K562 (cell line): ENCODE data around the gene PHF21A. TPM values are rescaled to one million over a fixed set of nuclear protein-coding genes. Genes with fewer than 3 reads are reported as not detected.

Experiments
- ATAC-seq: fragments of 200-7000 bp; cut with Tn5 transposase; 3 replicates; pipeline ENCODE4 v1.9.1; 2020; ENCODE audit warnings: moderate library complexity
- BruUV-seq: library from RNA; stranded (reverse); fragments of 400-500 nt; replicated peaks from 2 replicates; lab custom pipeline; 2021; lab: Mats Ljungman, UMichigan
- CTCF ChIA-PET: fragments of 300-600 bp; formaldehyde crosslinking; extraction: SDS; loops from one replicate; lab custom pipeline; 2021; ENCODE audit warnings: low intra/inter-chr PET ratio; lab: Yijun Ruan, JAX
- POLR2A ChIA-PET: fragments of 300-600, 350-650 bp; sonication (Branson Sonifier 250); formaldehyde crosslinking; extraction: SDS; loops from one replicate; lab custom pipeline; 2021; ENCODE audit warnings: antibody characterized with exemption, inconsistent platforms; lab: Yijun Ruan, JAX
- DNase-seq, 4 experiments: peaks; one replicate each; pipeline versions ENCODE4 v3.0.0 to v3.0.0-alpha.2; 2011 to 2018; ENCODE audit warnings: low spot score in 3 of 4, mixed read lengths in 3 of 4; ENCODE audit errors: extremely low read depth in 1 of 4
- FAIRE-seq: peaks from 2 replicates; lab custom pipeline; 2011; peaks lifted over from hg19 to GRCh38; lab: Jason Lieb, UNC
- H2AFZ ChIP-seq: 2 replicates; pipeline ENCODE4 v1.6.0; 2011; ENCODE audit warnings: low read depth, low read length, control low read depth, inconsistent platforms
- H3K27ac ChIP-seq: fragments of 200-600 bp; 3 replicates; pipeline ENCODE4 v1.8.0; 2011; ENCODE audit warnings: low read depth, mild to moderate bottlenecking, control low read depth, inconsistent platforms, low read length, moderate library complexity, mixed read lengths; ENCODE audit errors: extremely low read depth
- H3K27me3 ChIP-seq, 2 experiments: fragments of 300-600 bp in 1 of 2; 2 replicates in 1 of 2; 3 replicates in 1 of 2; pipeline versions ENCODE4 v1.6.0 to v1.8.0; 2011; ENCODE audit warnings: inconsistent platforms in 2 of 2, low read length in 2 of 2, mild to moderate bottlenecking in 1 of 2, mixed read lengths in 1 of 2, moderate library complexity in 1 of 2; ENCODE audit not compliant: control insufficient read depth in 2 of 2, insufficient read depth in 2 of 2
- H3K36me3 ChIP-seq: fragments of 300-600 bp; 3 replicates; pipeline ENCODE4 v1.8.0; 2011; ENCODE audit warnings: mild to moderate bottlenecking, low read length, inconsistent platforms; ENCODE audit not compliant: control insufficient read depth, insufficient read depth
- H3K4me1 ChIP-seq, 2 experiments: fragments of 200-600 bp in 1 of 2; replicated peaks in 1 of 2; 2 replicates in 1 of 2; 3 replicates in 1 of 2; pipeline versions ENCODE4 v1.5.1 to v1.8.0; 2011; ENCODE audit warnings: inconsistent platforms in 2 of 2, low read length in 2 of 2, mild to moderate bottlenecking in 1 of 2, mixed read lengths in 1 of 2, moderate library complexity in 1 of 2; ENCODE audit not compliant: control insufficient read depth in 2 of 2, insufficient read depth in 2 of 2
- H3K4me2 ChIP-seq: 2 replicates; pipeline ENCODE4 v1.6.1; 2011; ENCODE audit warnings: low read length, control low read depth, inconsistent platforms, mixed read lengths; ENCODE audit not compliant: insufficient read depth
- H3K4me3 ChIP-seq: fragments of 200-600 bp; sonication (generic), shearing (Covaris generic); 2 replicates; pipeline ENCODE4 v1.5.1; 2016; ENCODE audit warnings: control low read depth, inconsistent platforms
- H3K79me2 ChIP-seq: fragments of 200-600 bp; 3 replicates; pipeline ENCODE4 v1.8.0; 2011; ENCODE audit warnings: low read length, inconsistent platforms; ENCODE audit not compliant: control insufficient read depth, insufficient read depth
- H3K9ac ChIP-seq, 2 experiments: 2 replicates each; pipeline versions ENCODE4 v1.6.0 to v1.6.1; 2011; ENCODE audit warnings: low read depth in 2 of 2, low read length in 2 of 2, control low read depth in 1 of 2, inconsistent platforms in 1 of 2, mild to moderate bottlenecking in 1 of 2, mixed read lengths in 1 of 2; ENCODE audit not compliant: insufficient read depth in 1 of 2
- H3K9me1 ChIP-seq: one replicate; pipeline ENCODE4 v1.6.0; 2011; ENCODE audit warnings: inconsistent platforms, mild to moderate bottlenecking, low read length, moderate library complexity; ENCODE audit not compliant: control insufficient read depth, insufficient read depth
- H3K9me3 ChIP-seq: replicated peaks from 2 replicates; pipeline ENCODE4 v1.5.1; 2011; ENCODE audit warnings: low read depth, low read length, inconsistent platforms; ENCODE audit not compliant: control insufficient read depth, insufficient read depth
- H4K20me1 ChIP-seq: replicated peaks from 2 replicates; pipeline ENCODE4 v1.6.1; 2011; ENCODE audit warnings: low read length, inconsistent platforms, mixed read lengths; ENCODE audit not compliant: control insufficient read depth, insufficient read depth
- CREM ChIP-seq: IDR thresholded peaks from 2 replicates; pipeline ENCODE4 v1.6.1; 2014; ENCODE audit warnings: antibody characterized with exemption, low read depth
- KDM1A ChIP-seq, 2 experiments: fragments of 450-650 bp; IDR thresholded peaks; 2 replicates each; pipeline ENCODE4 v1.6.1; 2016; ENCODE audit warnings: mild to moderate bottlenecking in 2 of 2
- PHF21A ChIP-seq: fragments of 450-650 bp; IDR thresholded peaks from 2 replicates; pipeline ENCODE4 v1.6.1; 2017; ENCODE audit warnings: low read depth, borderline replicate concordance
- ZBTB7A ChIP-seq: IDR thresholded peaks from 2 replicates; pipeline ENCODE4 v1.6.1; 2011; ENCODE audit warnings: low read depth, mild to moderate bottlenecking, low read length, moderate library complexity, borderline replicate concordance; ENCODE audit not compliant: control insufficient read depth
- ZNF316 ChIP-seq: fragments of 450-650 bp; IDR thresholded peaks from 2 replicates; pipeline ENCODE4 v1.6.1; 2016
- WGBS: fragments of 100-300 bp; shearing (Covaris generic); methylation state at CpG from one replicate; pipeline ENCODE4 v1.1.6; 2016; ENCODE audit warnings: low coverage, mixed read lengths; ENCODE audit not compliant: insufficient coverage; ENCODE audit errors: missing lambda C conversion rate; 5-methylcytosine and 5-hydroxymethylcytosine counted together
- in situ Hi-C: fragments of 300-500 bp; cut with MboI; formaldehyde crosslinking; loops from 4 replicates; pipeline ENCODE4 v1.15.0; 2018; ENCODE audit warnings: inconsistent platforms, mixed read lengths
- intact Hi-C: fragments of 100-400 bp; cut with micrococcal nuclease; formaldehyde crosslinking; loops from 2 replicates; pipeline ENCODE4 v1.14.2; 2022
- polyA plus RNA-seq, 8 experiments: library from polyadenylated mRNA; depleted of rRNA in 4 of 8; stranded (reverse) in 5 of 8; unstranded in 3 of 8; fragments of >200 nt; fragmentation: Nextera tagmentation in 2 of 8; fragmentation: Illumina TruSeq in 1 of 8; extraction: Ambion mirVana in 2 of 8; extraction: Trizol in 1 of 8; gene quantifications; 2 replicates each; pipeline versions ENCODE4 v1.2.1 to v1.2.3, GENCODE V29; 2011 to 2014; ENCODE audit warnings: inconsistent platforms in 1 of 8, missing spikeins in 1 of 8
- total RNA-seq, 7 experiments: library from RNA; depleted of rRNA in 6 of 7; stranded (reverse); fragments of >200 nt in 6 of 7; fragmentation: Illumina TruSeq in 2 of 7; extraction: Trizol in 2 of 7; gene quantifications; 2 replicates each; pipeline versions ENCODE4 v1.2.1 to v1.2.3, GENCODE V29; 2011 to 2021; ENCODE audit warnings: low replicate concordance in 1 of 7
- TF ChIP-seq, protein P1 (sequence below): fragments of 450-650 bp; formaldehyde crosslinking; conservative IDR thresholded peaks from 2 replicates; pipeline ENCODE4 v1.4.0; 2022; ENCODE audit warnings: mild to moderate bottlenecking, missing genetic modification characterization
- TF ChIP-seq, protein P2 (sequence below): fragments of 250-450 bp; sonication (Bioruptor Pico); IDR thresholded peaks from 2 replicates; pipeline ENCODE4 v1.5.0; 2020; ENCODE audit warnings: mild to moderate bottlenecking

Gene PHF21A
- total and polyA plus RNA-seq, 9 of the 15 experiments (the other 6 are each of a cell fraction or from before 2014, with no cell fraction given) = 1.5 to 32.4 (median 10.7) TPM

DNA sequence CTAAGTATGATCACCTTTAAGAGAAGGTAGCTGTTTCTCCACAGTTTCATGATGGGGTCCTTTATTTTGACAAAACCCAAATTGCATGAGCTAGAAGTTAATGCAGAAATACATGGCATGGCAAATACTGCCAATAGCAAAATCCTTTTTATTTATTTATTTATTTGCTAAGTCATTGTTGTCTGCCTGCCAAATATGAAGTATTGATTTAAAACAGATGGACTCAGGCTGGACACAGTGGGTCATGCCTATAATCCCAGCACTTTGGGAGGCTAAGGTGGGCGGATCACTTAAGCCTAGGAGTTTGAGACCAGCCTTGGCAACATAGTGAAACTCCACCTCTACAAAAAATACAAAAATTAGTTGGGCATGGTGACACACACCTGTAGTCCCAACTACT lies 146.4 kb downstream of the PHF21A start:
- Histone ChIP-seq H3K4me3 (no peak overlapping the region), H3K4me2 (no peak overlapping the region), H3K27me3 (no peaks in the 10 kb centered on the region), H3K36me3 (peaks cover 32% of the 10 kb centered on the region; the same call in 2 of the 3 replicates), H3K79me2 (no peaks in the 10 kb centered on the region), H3K9ac (no peak overlapping the region), H3K9me1 (no peaks in the 10 kb centered on the region), H4K20me1 (no peaks in the 10 kb centered on the region), H3K9me3 (no peaks in the 10 kb centered on the region), H2AFZ (no peak overlapping the region), H3K4me1 (no peaks in the 10 kb centered on the region; a peak in 1 of 5 replicates), H3K27ac (no peak overlapping the region)
- DNase-seq = no peak
- no peak for FAIRE-seq
- CTCF ChIA-PET = no interaction called here
- no peak for ATAC-seq
- POLR2A ChIA-PET = interaction anchor here (1.6 kb wide), 1 partner anchor 9 kb away, joined by 4 read pairs; no protein-coding TSS in a partner anchor
- BruUV-seq = no TSS peak
- 100% methylated on average over 1 of the region's 1 CpG for WGBS
- in situ Hi-C loops = loop anchor here (5.0 kb wide), 1 partner anchor 32 kb away; no protein-coding TSS in a partner anchor
- TF ChIP-seq, protein P1, sequence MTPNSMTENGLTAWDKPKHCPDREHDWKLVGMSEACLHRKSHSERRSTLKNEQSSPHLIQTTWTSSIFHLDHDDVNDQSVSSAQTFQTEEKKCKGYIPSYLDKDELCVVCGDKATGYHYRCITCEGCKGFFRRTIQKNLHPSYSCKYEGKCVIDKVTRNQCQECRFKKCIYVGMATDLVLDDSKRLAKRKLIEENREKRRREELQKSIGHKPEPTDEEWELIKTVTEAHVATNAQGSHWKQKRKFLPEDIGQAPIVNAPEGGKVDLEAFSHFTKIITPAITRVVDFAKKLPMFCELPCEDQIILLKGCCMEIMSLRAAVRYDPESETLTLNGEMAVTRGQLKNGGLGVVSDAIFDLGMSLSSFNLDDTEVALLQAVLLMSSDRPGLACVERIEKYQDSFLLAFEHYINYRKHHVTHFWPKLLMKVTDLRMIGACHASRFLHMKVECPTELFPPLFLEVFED (CRISPR knock-in tag) = no peak
- TF ChIP-seq PHF21A (no peak), ZBTB7A (no peak), CREM (no peak), ZNF316 (peak; percentile 9; the same call in 1 of the 2 replicates), KDM1A (IDR thresholded peaks at IDR 0.05) (0 out of 4 replicates have a peak, but pooled peaks of 1 of the 2 experiments have one; percentile 23)
- TF ChIP-seq, protein P2, sequence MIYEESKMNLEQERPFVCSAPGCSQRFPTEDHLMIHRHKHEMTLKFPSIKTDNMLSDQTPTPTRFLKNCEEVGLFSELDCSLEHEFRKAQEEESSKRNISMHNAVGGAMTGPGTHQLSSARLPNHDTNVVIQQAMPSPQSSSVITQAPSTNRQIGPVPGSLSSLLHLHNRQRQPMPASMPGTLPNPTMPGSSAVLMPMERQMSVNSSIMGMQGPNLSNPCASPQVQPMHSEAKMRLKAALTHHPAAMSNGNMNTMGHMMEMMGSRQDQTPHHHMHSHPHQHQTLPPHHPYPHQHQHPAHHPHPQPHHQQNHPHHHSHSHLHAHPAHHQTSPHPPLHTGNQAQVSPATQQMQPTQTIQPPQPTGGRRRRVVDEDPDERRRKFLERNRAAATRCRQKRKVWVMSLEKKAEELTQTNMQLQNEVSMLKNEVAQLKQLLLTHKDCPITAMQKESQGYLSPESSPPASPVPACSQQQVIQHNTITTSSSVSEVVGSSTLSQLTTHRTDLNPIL (CRISPR knock-in tag) = no peak
- intact Hi-C loops = no loop called here
